Bronchial smooth muscle cell (primary cell): ENCODE results near the gene OR5D13. TPM values are rescaled to one million over a fixed set of nuclear protein-coding genes. Genes with fewer than 3 reads are reported as not detected.

Experiments used
- total RNA-seq: library from RNA; depleted of rRNA; stranded (reverse); fragments of >200 nt; gene quantifications from 2 replicates; pipeline ENCODE4 v1.2.1, GENCODE V29; 2014

OR5D13 gene, protein sequence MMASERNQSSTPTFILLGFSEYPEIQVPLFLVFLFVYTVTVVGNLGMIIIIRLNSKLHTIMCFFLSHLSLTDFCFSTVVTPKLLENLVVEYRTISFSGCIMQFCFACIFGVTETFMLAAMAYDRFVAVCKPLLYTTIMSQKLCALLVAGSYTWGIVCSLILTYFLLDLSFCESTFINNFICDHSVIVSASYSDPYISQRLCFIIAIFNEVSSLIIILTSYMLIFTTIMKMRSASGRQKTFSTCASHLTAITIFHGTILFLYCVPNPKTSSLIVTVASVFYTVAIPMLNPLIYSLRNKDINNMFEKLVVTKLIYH
- not detected in 2 replicates for total RNA-seq

DNA sequence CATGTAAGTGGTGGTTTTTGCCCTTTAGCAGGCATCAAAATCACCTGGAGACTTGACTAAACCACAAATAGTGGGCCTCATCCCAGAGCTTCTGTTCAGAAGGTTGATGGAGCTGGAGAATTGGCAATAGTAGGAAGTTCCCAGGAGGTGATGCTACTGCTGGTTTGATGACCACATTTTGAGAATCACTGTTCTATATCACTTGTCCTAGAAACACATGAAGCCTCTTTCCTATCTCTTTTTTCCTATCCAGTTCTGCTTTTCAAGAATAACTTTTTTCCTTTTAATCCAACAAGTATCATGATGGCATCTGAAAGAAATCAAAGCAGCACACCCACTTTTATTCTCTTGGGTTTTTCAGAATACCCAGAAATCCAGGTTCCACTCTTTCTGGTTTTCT is at the start of gene OR5D13:
Gene OR5D13 (plus strand): TSS at position 301 of the 400 bp plus-strand sequence. CDS start 0 bp downstream, at position 301.

DNA sequence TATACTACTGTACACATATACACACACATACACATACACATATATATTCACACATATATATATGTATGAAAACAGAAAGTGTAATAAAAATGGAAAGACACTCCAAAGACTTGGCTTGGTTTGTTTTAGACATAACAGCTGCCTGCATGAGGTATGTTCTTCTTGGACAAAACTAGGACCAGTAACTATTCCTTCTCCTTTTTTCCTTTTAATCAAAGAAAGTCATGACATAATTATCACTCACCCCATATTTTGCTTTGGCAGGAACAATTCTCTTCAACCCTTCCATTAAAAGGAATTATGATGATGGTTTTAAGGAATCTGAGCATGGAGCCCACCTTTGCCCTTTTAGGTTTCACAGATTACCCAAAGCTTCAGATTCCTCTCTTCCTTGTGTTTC is 22.0 kb downstream of the OR5D13 start, which contains the start of gene OR5D14:
Gene OR5D14 (plus strand): TSS at position 301 of the 400 bp plus-strand sequence. CDS start 0 bp downstream, at position 301.

DNA sequence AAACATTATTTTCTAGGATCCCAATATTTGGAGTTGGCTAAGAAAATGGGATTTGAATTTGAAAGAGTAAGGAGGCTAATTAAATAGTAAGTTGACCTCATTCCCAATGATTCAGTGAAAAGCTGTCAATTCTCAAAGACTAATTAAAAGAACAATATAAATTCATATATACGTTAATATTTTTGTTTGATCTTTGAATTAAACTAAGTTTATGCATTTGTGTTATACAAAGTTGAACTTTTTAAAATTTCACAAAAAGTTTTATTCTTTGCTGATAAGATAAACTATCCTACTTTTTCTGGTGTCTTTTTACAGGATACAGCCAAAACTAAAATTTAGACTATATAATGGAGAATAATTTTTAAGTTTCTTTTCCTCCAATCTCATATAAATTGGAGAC is 37.8 kb downstream of the OR5D13 start, which contains the start of gene OR5L1:
Gene OR5L1 (plus strand): TSS at position 301 of the 400 bp plus-strand sequence. CDS start 100 bp downstream, outside the sequence.

DNA sequence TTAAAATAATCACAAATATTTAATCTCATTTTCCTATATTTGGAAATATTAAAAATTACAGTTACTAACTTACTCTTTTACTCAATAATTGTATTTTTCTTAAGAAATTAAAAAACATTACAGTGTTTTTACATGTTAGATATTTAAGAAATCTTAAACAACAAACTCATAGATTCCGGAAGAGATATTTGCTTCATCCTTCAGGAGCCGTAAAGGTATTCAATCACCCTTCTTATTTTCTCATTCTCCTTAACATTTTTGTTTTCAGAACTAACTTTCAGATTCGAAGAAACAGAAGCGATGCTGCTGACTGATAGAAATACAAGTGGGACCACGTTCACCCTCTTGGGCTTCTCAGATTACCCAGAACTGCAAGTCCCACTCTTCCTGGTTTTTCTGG is 46.1 kb downstream of the OR5D13 start, which contains the start of gene OR5D18:
Gene OR5D18 (plus strand): TSS at position 301 of the 400 bp plus-strand sequence. CDS start 0 bp downstream, at position 301.

Other genes starting within 250 kb of the OR5D13 start
- gene OR4C15, start 219.0 kb upstream of the OR5D13 start, total RNA-seq, result not detected in 2 replicates
- not detected in 2 replicates for gene OR4C16, start 201.3 kb upstream of the OR5D13 start, total RNA-seq
- gene OR4C11, start 165.8 kb upstream of the OR5D13 start, total RNA-seq, result not detected in 2 replicates
- not detected in 2 replicates for gene OR4P4, start 138.3 kb upstream of the OR5D13 start, total RNA-seq
- not detected in 2 replicates for gene OR4S2, start 125.1 kb upstream of the OR5D13 start, total RNA-seq
- gene OR4C6, start 111.2 kb upstream of the OR5D13 start, total RNA-seq, result not detected in 2 replicates
- not detected in 2 replicates for gene OR5D14, start 22.1 kb downstream of the OR5D13 start, total RNA-seq
- gene OR5L1, start 37.9 kb downstream of the OR5D13 start, total RNA-seq, result not detected in 2 replicates
- not detected in 2 replicates for gene OR5D18, start 46.2 kb downstream of the OR5D13 start, total RNA-seq
- not detected in 2 replicates for gene OR5L2, start 53.8 kb downstream of the OR5D13 start, total RNA-seq
- not detected in 2 replicates for gene OR5D16, start 65.3 kb downstream of the OR5D13 start, total RNA-seq
- not detected in 2 replicates for gene TRIM51, start 109.9 kb downstream of the OR5D13 start, total RNA-seq
- gene OR5W2, start 141.1 kb downstream of the OR5D13 start, total RNA-seq, result not detected in 2 replicates
- gene OR5I1, start 163.0 kb downstream of the OR5D13 start, total RNA-seq, result not detected in 2 replicates
- gene OR10AG1, start 196.5 kb downstream of the OR5D13 start, total RNA-seq, result not detected in 2 replicates
- gene OR5F1, start 221.2 kb downstream of the OR5D13 start, total RNA-seq, result not detected in 2 replicates